HCT116 (cell line): ENCODE data around the gene SLC5A2.

Experiments used
- POLR2AphosphoS5 ChIP-seq: IDR thresholded peaks from 2 replicates; pipeline ENCODE4 v1.6.1; 2011; ENCODE audit warnings: mild to moderate bottlenecking, low read depth, low read length, moderate library complexity
- YY1 ChIP-seq: IDR thresholded peaks from 2 replicates; pipeline ENCODE4 v1.6.1; 2011; ENCODE audit warnings: low read length, low read depth, moderate library complexity, mild to moderate bottlenecking; ENCODE audit not compliant: insufficient replicate concordance; ENCODE audit errors: extremely low read depth
- TF ChIP-seq, protein P1 (sequence below), 3 experiments: fragments of 200-600 bp in 1 of 3; sonication (generic) in 1 of 3; IDR thresholded peaks in 2 of 3; conservative IDR thresholded peaks in 1 of 3; 2 replicates each; pipeline ENCODE4 v1.5.1; 2012 to 2017; ENCODE audit warnings: low read depth in 2 of 3, low read length in 2 of 3, antibody characterized with exemption in 1 of 3, borderline replicate concordance in 1 of 3, control low read depth in 1 of 3, mild to moderate bottlenecking in 1 of 3, mixed read lengths in 1 of 3, mixed run types in 1 of 3, moderate library complexity in 1 of 3; ENCODE audit not compliant: insufficient read depth in 1 of 3

DNA sequence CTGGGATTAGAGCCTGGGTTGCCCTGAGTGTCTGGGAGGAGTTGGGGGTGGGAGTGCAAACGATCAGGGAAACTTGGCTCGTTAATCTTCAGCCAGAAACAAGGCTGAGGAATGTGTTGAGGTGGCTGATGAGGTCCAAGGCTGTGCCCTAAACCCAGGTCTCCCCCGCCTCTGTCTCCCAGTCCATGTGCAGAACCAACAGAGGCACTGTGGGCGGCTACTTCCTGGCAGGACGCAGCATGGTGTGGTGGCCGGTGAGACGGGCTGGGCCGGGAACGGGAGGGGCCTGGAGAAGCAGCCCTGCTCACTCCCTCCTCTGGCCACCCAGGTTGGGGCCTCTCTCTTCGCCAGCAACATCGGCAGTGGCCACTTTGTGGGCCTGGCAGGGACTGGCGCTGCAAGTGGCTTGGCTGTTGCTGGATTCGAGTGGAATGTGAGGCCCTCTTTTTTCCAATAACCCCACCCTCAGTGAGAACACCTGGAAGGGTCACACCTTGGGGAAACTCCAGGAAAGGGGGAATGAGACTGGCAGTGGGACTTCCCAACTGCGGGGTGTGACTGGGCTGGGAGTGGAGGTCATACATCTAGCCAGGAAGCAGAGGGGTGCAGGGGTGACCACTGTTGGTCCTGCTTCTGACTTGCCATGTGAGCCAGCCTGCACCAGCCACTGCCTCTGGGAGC is 1.7 kb downstream of the SLC5A2 start:
- TF ChIP-seq, protein P1, sequence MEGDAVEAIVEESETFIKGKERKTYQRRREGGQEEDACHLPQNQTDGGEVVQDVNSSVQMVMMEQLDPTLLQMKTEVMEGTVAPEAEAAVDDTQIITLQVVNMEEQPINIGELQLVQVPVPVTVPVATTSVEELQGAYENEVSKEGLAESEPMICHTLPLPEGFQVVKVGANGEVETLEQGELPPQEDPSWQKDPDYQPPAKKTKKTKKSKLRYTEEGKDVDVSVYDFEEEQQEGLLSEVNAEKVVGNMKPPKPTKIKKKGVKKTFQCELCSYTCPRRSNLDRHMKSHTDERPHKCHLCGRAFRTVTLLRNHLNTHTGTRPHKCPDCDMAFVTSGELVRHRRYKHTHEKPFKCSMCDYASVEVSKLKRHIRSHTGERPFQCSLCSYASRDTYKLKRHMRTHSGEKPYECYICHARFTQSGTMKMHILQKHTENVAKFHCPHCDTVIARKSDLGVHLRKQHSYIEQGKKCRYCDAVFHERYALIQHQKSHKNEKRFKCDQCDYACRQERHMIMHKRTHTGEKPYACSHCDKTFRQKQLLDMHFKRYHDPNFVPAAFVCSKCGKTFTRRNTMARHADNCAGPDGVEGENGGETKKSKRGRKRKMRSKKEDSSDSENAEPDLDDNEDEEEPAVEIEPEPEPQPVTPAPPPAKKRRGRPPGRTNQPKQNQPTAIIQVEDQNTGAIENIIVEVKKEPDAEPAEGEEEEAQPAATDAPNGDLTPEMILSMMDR (IDR thresholded peaks at IDR 0.05 in 2 of 3, conservative IDR thresholded peaks at IDR 0.05 in 1 of 3; ENCODE audit: borderline replicate concordance in 1 of 3, insufficient read depth in 1 of 3, low read depth in 2 of 3, low read length in 2 of 3), result no peak
- TF ChIP-seq POLR2AphosphoS5 (no peak), YY1 (no peak)
